CD14-positive monocyte (primary cell): ENCODE results near the gene NAP1L1. TPM values are rescaled to one million over a fixed set of nuclear protein-coding genes. Genes with fewer than 3 reads are reported as not detected.

Experiments used
- DNase-seq, 3 donors: peaks; one replicate each; pipeline ENCODE4 v3.0.0-alpha.2; 2011 to 2022
- H2AFZ ChIP-seq: 2 replicates; pipeline ENCODE4 v1.6.0; 2012; ENCODE audit warnings: mild to moderate bottlenecking, low read depth, low read length, inconsistent platforms; ENCODE audit not compliant: insufficient read depth, poor library complexity, severe bottlenecking
- H3K27ac ChIP-seq, 2 donors: 1 replicate in 1 of 2; 2 replicates in 1 of 2; pipeline ENCODE4 v1.5.1; 2012 to 2013; ENCODE audit warnings: low read length in 2 of 2, control low read depth in 1 of 2, inconsistent platforms in 1 of 2, low read depth in 1 of 2, mild to moderate bottlenecking in 1 of 2
- H3K27me3 ChIP-seq, 2 donors: one replicate each; pipeline versions ENCODE4 v1.6.0 to v1.6.1; 2011 to 2013; ENCODE audit warnings: low read length in 2 of 2; ENCODE audit not compliant: control insufficient read depth in 2 of 2, insufficient read depth in 2 of 2
- H3K36me3 ChIP-seq, 2 donors: replicated peaks in 1 of 2; 1 replicate in 1 of 2; 2 replicates in 1 of 2; pipeline versions ENCODE4 v1.5.1 to v1.6.1; 2012 to 2013; ENCODE audit warnings: low read length in 2 of 2, control low read depth in 1 of 2, inconsistent platforms in 1 of 2, mild to moderate bottlenecking in 1 of 2; ENCODE audit not compliant: insufficient read depth in 2 of 2, control insufficient read depth in 1 of 2
- H3K4me1 ChIP-seq, 2 donors: 1 replicate in 1 of 2; 2 replicates in 1 of 2; pipeline versions ENCODE4 v1.5.1 to v1.6.1; 2012 to 2013; ENCODE audit warnings: low read length in 2 of 2, control low read depth in 1 of 2, inconsistent platforms in 1 of 2, mild to moderate bottlenecking in 1 of 2, moderate library complexity in 1 of 2; ENCODE audit not compliant: insufficient read depth in 2 of 2, control insufficient read depth in 1 of 2
- H3K4me2 ChIP-seq: replicated peaks from 2 replicates; pipeline ENCODE3; 2012; ENCODE audit warnings: low read length, moderate library complexity, mild to moderate bottlenecking; ENCODE audit not compliant: poor library complexity, severe bottlenecking; ENCODE audit errors: extremely low read depth
- H3K4me3 ChIP-seq, 3 experiments: fragments of 200-600 bp in 1 of 3; sonication (generic) in 1 of 3; replicated peaks in 1 of 3; 1 replicate in 2 of 3; 2 replicates in 1 of 3; pipeline ENCODE4 v1.5.1; 2011 to 2013; ENCODE audit warnings: low read length in 3 of 3, mild to moderate bottlenecking in 3 of 3, control low read depth in 2 of 3, low read depth in 2 of 3, inconsistent platforms in 1 of 3, moderate library complexity in 1 of 3
- H3K79me2 ChIP-seq: 2 replicates; pipeline ENCODE4 v1.6.0; 2012; ENCODE audit warnings: mild to moderate bottlenecking, control low read depth, inconsistent platforms, low read length, moderate library complexity; ENCODE audit not compliant: insufficient read depth
- H3K9ac ChIP-seq: 2 replicates; pipeline ENCODE4 v1.6.0; 2017; ENCODE audit warnings: low read length, mild to moderate bottlenecking; ENCODE audit not compliant: insufficient read depth, poor library complexity, severe bottlenecking
- H3K9me3 ChIP-seq, 2 donors: replicated peaks in 1 of 2; 1 replicate in 1 of 2; 2 replicates in 1 of 2; pipeline versions ENCODE4 v1.5.1 to v1.6.1; 2012 to 2013; ENCODE audit warnings: low read length in 2 of 2, control low read depth in 1 of 2; ENCODE audit not compliant: control insufficient read depth in 1 of 2, insufficient read depth in 1 of 2
- H4K20me1 ChIP-seq: 2 replicates; pipeline ENCODE4 v1.6.0; 2012; ENCODE audit warnings: mild to moderate bottlenecking, low read length, control low read depth, moderate library complexity; ENCODE audit not compliant: insufficient read depth
- H3K27ac Mint-ChIP-seq, 7 donors: one replicate each; pipeline ENCODE4 v1.8.0; 2020; ENCODE audit warnings: mild to moderate bottlenecking in 7 of 7, mixed read lengths in 7 of 7, moderate library complexity in 6 of 7, inconsistent platforms in 2 of 7
- H3K27me3 Mint-ChIP-seq, 3 donors: one replicate each; pipeline ENCODE4 v1.8.0; 2021 to 2022; ENCODE audit warnings: low read depth in 3 of 3, mild to moderate bottlenecking in 3 of 3, mixed read lengths in 3 of 3, moderate library complexity in 3 of 3, inconsistent platforms in 1 of 3
- H3K36me3 Mint-ChIP-seq, 2 donors: one replicate each; pipeline ENCODE4 v1.8.0; 2020; ENCODE audit warnings: mixed read lengths in 2 of 2, inconsistent platforms in 1 of 2, mild to moderate bottlenecking in 1 of 2
- H3K4me1 Mint-ChIP-seq: one replicate; pipeline ENCODE4 v1.8.0; 2020; ENCODE audit warnings: mild to moderate bottlenecking, mixed read lengths
- H3K4me3 Mint-ChIP-seq, 2 donors: one replicate each; pipeline ENCODE4 v1.8.0; 2020; ENCODE audit warnings: mild to moderate bottlenecking in 2 of 2, mixed read lengths in 2 of 2, moderate library complexity in 1 of 2
- H3K9me3 Mint-ChIP-seq, 7 donors: one replicate each; pipeline ENCODE4 v1.8.0; 2020 to 2022; ENCODE audit warnings: mixed read lengths in 7 of 7, mild to moderate bottlenecking in 6 of 7, moderate library complexity in 6 of 7, inconsistent platforms in 2 of 7
- CTCF ChIP-seq: fragments of 200-600 bp; IDR thresholded peaks from one replicate; pipeline ENCODE4 v1.8.0; 2022; ENCODE audit warnings: antibody characterized with exemption, mild to moderate bottlenecking
- WGBS: methylation state at CpG from one replicate; pipeline ENCODE4 v1.1.5; 2013; ENCODE audit warnings: missing lambda C conversion rate; ENCODE audit not compliant: insufficient coverage; 5-methylcytosine and 5-hydroxymethylcytosine counted together
- intact Hi-C, 2 donors: fragments of 100-400 bp; cut with micrococcal nuclease; formaldehyde crosslinking; loops; one replicate each; pipeline versions ENCODE4 v1.15.0 to v1.15.1; 2023
- polyA plus RNA-seq, 3 donors: library from polyadenylated mRNA; depleted of rRNA in 1 of 3; unstranded in 2 of 3; stranded (reverse) in 1 of 3; fragments of 300-500 nt in 2 of 3; fragments of >200 nt in 1 of 3; fragmentation: Illumina TruSeq in 2 of 3; gene quantifications; 1 replicate in 2 of 3; 2 replicates in 1 of 3; pipeline ENCODE4 v1.2.3, GENCODE V29; 2012 to 2021

Gene NAP1L1
- polyA plus RNA-seq, 3 donors = 98.3 to 164 (median 111) TPM

GRCh38 chr12:76111209-76111749, 26.8 kb upstream of the NAP1L1 start:
- Histone ChIP-seq H3K27ac (no peak overlapping the region), H3K9me3 (no peaks in the 10 kb centered on the region), H3K9ac (no peak overlapping the region), H3K4me2 (no peak overlapping the region), H2AFZ (no peak overlapping the region), H3K27me3 (no peaks in the 10 kb centered on the region), H3K79me2 (no peaks in the 10 kb centered on the region), H4K20me1 (no peaks in the 10 kb centered on the region), H3K4me1 (no peaks in the 10 kb centered on the region), H3K36me3 (no peaks in the 10 kb centered on the region), H3K4me3 (no peak overlapping the region)
- peaks cover 2% of the 10 kb centered on the region for H3K4me1 Mint-ChIP-seq
- intact Hi-C loops = no loop called here
- H3K27ac Mint-ChIP-seq = no peak overlapping the region
- peaks cover 1 to 4% (median 2%) of the 10 kb centered on the region in 3 donors for H3K27me3 Mint-ChIP-seq
- DNase-seq = no peak
- TF ChIP-seq CTCF = no peak
- H3K36me3 Mint-ChIP-seq = no peaks in the 10 kb centered on the region
- peaks cover 0 to 2% (median 0%) of the 10 kb centered on the region in 7 donors for H3K9me3 Mint-ChIP-seq
- WGBS = no CpG with 5 or more reads among the region's 1 CpG
- H3K4me3 Mint-ChIP-seq = no peak overlapping the region

GRCh38 chr12:76109879-76110278, 25.4 kb upstream of the NAP1L1 start:
- H3K36me3 ChIP-seq = no peaks in the 10 kb centered on the region
- intact Hi-C loops = no loop called here

More at GRCh38 chr12:76109879-76110278, 25.4 kb upstream of the NAP1L1 start:
- Histone ChIP-seq H3K4me1 (no peaks in the 10 kb centered on the region), H3K9me3 (no peaks in the 10 kb centered on the region), H3K4me3 (no peak overlapping the region), H4K20me1 (no peaks in the 10 kb centered on the region), H2AFZ (no peak overlapping the region), H3K9ac (no peak overlapping the region), H3K27me3 (no peaks in the 10 kb centered on the region), H3K27ac (no peak overlapping the region), H3K4me2 (no peak overlapping the region), H3K79me2 (no peaks in the 10 kb centered on the region)
- H3K4me1 Mint-ChIP-seq = peaks cover 2% of the 10 kb centered on the region
- TF ChIP-seq CTCF = no peak
- H3K4me3 Mint-ChIP-seq = no peak overlapping the region
- no peaks in the 10 kb centered on the region for H3K36me3 Mint-ChIP-seq
- no CpG with 5 or more reads among the region's 4 CpGs for WGBS
- DNase-seq = no peak
- peaks cover 0 to 4% (median 0%) of the 10 kb centered on the region in 7 donors for H3K9me3 Mint-ChIP-seq
- no peak overlapping the region for H3K27ac Mint-ChIP-seq
- peaks cover 1 to 9% (median 2%) of the 10 kb centered on the region in 3 donors for H3K27me3 Mint-ChIP-seq
